WTC11 (cell line): ENCODE results near the gene SLC11A2. TPM values are rescaled to one million over a fixed set of nuclear protein-coding genes. Genes with fewer than 3 reads are reported as not detected.

Experiments used
- ATAC-seq: fragments of 200-7000 bp; cut with Tn5 transposase; 2 replicates; pipeline ENCODE4 v1.10.0; 2021; ENCODE audit warnings: mild to moderate bottlenecking, moderate library complexity
- CTCF ChIA-PET: fragments of 300-600 bp; sonication (Branson Sonifier 250); formaldehyde crosslinking; loops from one replicate; lab custom pipeline; 2021; ENCODE audit warnings: antibody characterized with exemption; lab: Charles Lee
- POLR2A ChIA-PET: fragments of 350-600 bp; sonication (Branson Sonifier 250); formaldehyde crosslinking; loops from one replicate; lab custom pipeline; 2021; ENCODE audit warnings: antibody characterized with exemption; lab: Charles Lee
- DNase-seq: peaks from one replicate; pipeline ENCODE4 v3.0.0; 2021; ENCODE audit warnings: low spot score
- H3K27ac Mint-ChIP-seq: 2 replicates; pipeline ENCODE4 v1.8.0; 2021; ENCODE audit warnings: mixed read lengths
- H3K27me3 Mint-ChIP-seq: 2 replicates; pipeline ENCODE4 v1.8.0; 2021; ENCODE audit warnings: low read depth, mild to moderate bottlenecking, moderate library complexity, mixed read lengths
- H3K36me3 Mint-ChIP-seq: 2 replicates; pipeline ENCODE4 v1.8.0; 2021; ENCODE audit warnings: mixed read lengths
- H3K4me1 Mint-ChIP-seq: 2 replicates; pipeline ENCODE4 v1.8.0; 2022; ENCODE audit warnings: mixed read lengths
- H3K4me3 Mint-ChIP-seq: 2 replicates; pipeline ENCODE4 v1.8.0; 2021; ENCODE audit warnings: mild to moderate bottlenecking, moderate library complexity, mixed read lengths
- H3K9me3 Mint-ChIP-seq: 2 replicates; pipeline ENCODE4 v1.8.0; 2021; ENCODE audit warnings: mixed read lengths
- AR ChIP-seq: fragments of 250-450 bp; sonication (Bioruptor Pico); IDR thresholded peaks from 2 replicates; pipeline ENCODE4 v1.9.0; 2021; ENCODE audit warnings: mild to moderate bottlenecking
- CREB1 ChIP-seq: sonication (generic); formaldehyde crosslinking; IDR thresholded peaks from 2 replicates; pipeline ENCODE4 v1.8.0; 2023; ENCODE audit warnings: mild to moderate bottlenecking, missing genetic modification reagents
- E2F5 ChIP-seq: sonication (generic); formaldehyde crosslinking; IDR thresholded peaks from 2 replicates; pipeline ENCODE4 v1.8.1; 2022; ENCODE audit warnings: mild to moderate bottlenecking, moderate library complexity, missing genetic modification reagents
- EMX1 ChIP-seq: fragments of 250-450 bp; sonication (Bioruptor Pico); IDR thresholded peaks from 2 replicates; pipeline ENCODE4 v1.8.0; 2021; ENCODE audit warnings: mild to moderate bottlenecking
- FOXP1 ChIP-seq: sonication (generic); formaldehyde crosslinking; IDR thresholded peaks from 2 replicates; pipeline ENCODE4 v1.8.0; 2022; ENCODE audit warnings: missing genetic modification reagents, mild to moderate bottlenecking, moderate library complexity, borderline replicate concordance
- FOXP4 ChIP-seq: sonication (generic); formaldehyde crosslinking; IDR thresholded peaks from 2 replicates; pipeline ENCODE4 v1.8.0; 2022; ENCODE audit warnings: mild to moderate bottlenecking, missing genetic modification reagents
- GABPB1 ChIP-seq: sonication (generic); formaldehyde crosslinking; IDR thresholded peaks from 2 replicates; pipeline ENCODE4 v1.8.1; 2023; ENCODE audit warnings: mild to moderate bottlenecking, missing genetic modification reagents
- IRF1 ChIP-seq: sonication (generic); formaldehyde crosslinking; IDR thresholded peaks from 2 replicates; pipeline ENCODE4 v1.8.0; 2023; ENCODE audit warnings: missing genetic modification reagents
- MAX ChIP-seq: sonication (generic); formaldehyde crosslinking; IDR thresholded peaks from 2 replicates; pipeline ENCODE4 v1.8.0; 2022; ENCODE audit warnings: mild to moderate bottlenecking, missing genetic modification reagents
- MXD4 ChIP-seq: fragments of 250-450 bp; sonication (Bioruptor Pico); IDR thresholded peaks from 2 replicates; pipeline ENCODE4 v1.8.0; 2021; ENCODE audit warnings: mild to moderate bottlenecking, moderate library complexity, borderline replicate concordance
- NFATC4 ChIP-seq: fragments of 250-450 bp; sonication (Bioruptor Pico); IDR thresholded peaks from 2 replicates; pipeline ENCODE4 v1.9.0; 2021; ENCODE audit warnings: mild to moderate bottlenecking
- PRDM15 ChIP-seq: sonication (generic); formaldehyde crosslinking; IDR thresholded peaks from 2 replicates; pipeline ENCODE4 v1.8.0; 2022; ENCODE audit warnings: missing genetic modification reagents
- PRRX2 ChIP-seq: fragments of 250-450 bp; sonication (Bioruptor Pico); IDR thresholded peaks from 2 replicates; pipeline ENCODE4 v1.8.0; 2021; ENCODE audit warnings: mild to moderate bottlenecking
- RELA ChIP-seq: sonication (generic); formaldehyde crosslinking; IDR thresholded peaks from 2 replicates; pipeline ENCODE4 v1.8.1; 2022; ENCODE audit warnings: missing genetic modification reagents, mild to moderate bottlenecking, borderline replicate concordance
- SOX15 ChIP-seq: fragments of 250-450 bp; sonication (Bioruptor Pico); IDR thresholded peaks from 2 replicates; pipeline ENCODE4 v1.9.0; 2021; ENCODE audit warnings: mild to moderate bottlenecking
- SP1 ChIP-seq: sonication (generic); formaldehyde crosslinking; conservative IDR thresholded peaks from 2 replicates; pipeline ENCODE4 v1.8.1; 2022; ENCODE audit warnings: missing genetic modification reagents
- TEAD1 ChIP-seq: sonication (generic); formaldehyde crosslinking; IDR thresholded peaks from 2 replicates; pipeline ENCODE4 v1.8.0; 2022; ENCODE audit warnings: mild to moderate bottlenecking, missing genetic modification reagents
- ZNF121 ChIP-seq: sonication (generic); formaldehyde crosslinking; IDR thresholded peaks from 2 replicates; pipeline ENCODE4 v1.8.0; 2023; ENCODE audit warnings: missing genetic modification reagents
- ZNF396 ChIP-seq: fragments of 250-450 bp; sonication (Bioruptor Pico); IDR thresholded peaks from 2 replicates; pipeline ENCODE4 v1.8.0; 2021; ENCODE audit warnings: mild to moderate bottlenecking, moderate library complexity, borderline replicate concordance
- ZNF416 ChIP-seq: fragments of 250-450 bp; sonication (Bioruptor Pico); IDR thresholded peaks from 2 replicates; pipeline ENCODE4 v1.9.0; 2021; ENCODE audit warnings: mild to moderate bottlenecking, inconsistent platforms
- total RNA-seq: library from RNA; stranded (reverse); gene quantifications from 3 replicates; pipeline ENCODE4 v1.2.3, GENCODE V29; 2021

Gene SLC11A2
- total RNA-seq, 1 experiment from 2014 or later: 58.0 TPM

GRCh38 chr12:51008329-51009055, 17.7 kb downstream of the SLC11A2 start:
- ChIA-PET CTCF (interaction anchor here (1.1 to 2.5 kb wide), 2 partner anchors 19 to 22 kb away, joined by 4 to 19 read pairs; partner anchors contain the start of gene SLC11A2), POLR2A (interaction anchor here (1.6 kb wide), 1 partner anchor 18 kb away, joined by 7 read pairs; the partner anchor contains the start of gene SLC11A2)
- H3K4me3 Mint-ChIP-seq: no peak overlapping the region; the same call in 1 of the 2 replicates
- peak overlapping the region; percentile 48 for H3K27ac Mint-ChIP-seq
- H3K36me3 Mint-ChIP-seq: peaks cover 46% of the 10 kb centered on the region
- peaks cover 46% of the 10 kb centered on the region for H3K4me1 Mint-ChIP-seq
- DNase-seq (no peak), ATAC-seq (no peak)
- no peaks in the 10 kb centered on the region for H3K9me3 Mint-ChIP-seq
- TF ChIP-seq AR (CRISPR knock-in tag) (no peak), TEAD1 (CRISPR knock-in tag) (no peak), ZNF416 (CRISPR knock-in tag) (no peak), PRDM15 (CRISPR knock-in tag) (no peak), IRF1 (CRISPR knock-in tag) (no peak), SP1 (CRISPR knock-in tag) (no peak), ZNF121 (no peak), CREB1 (CRISPR knock-in tag) (no peak), GABPB1 (CRISPR knock-in tag) (no peak)
- no peaks in the 10 kb centered on the region for H3K27me3 Mint-ChIP-seq

- Mint-ChIP-seq H3K4me3 (peak overlapping the region; percentile 34), H3K27me3 (no peaks in the 10 kb centered on the region), H3K4me1 (peaks cover 38% of the 10 kb centered on the region), H3K9me3 (no peaks in the 10 kb centered on the region), H3K27ac (peak overlapping the region; percentile 95), H3K36me3 (peaks cover 50% of the 10 kb centered on the region)
- DNase-seq (no peak), ATAC-seq (peak; percentile 72)
- CTCF ChIA-PET: interaction anchor here (1.0 to 3.5 kb wide), 3 partner anchors 19 to 336 kb away, joined by 3 to 30 read pairs (median 3); partner anchors contain the start of gene SLC11A2
- POLR2A ChIA-PET: interaction anchor here (1.1 to 1.3 kb wide), 2 partner anchors 21 to 22 kb away, joined by 4 to 6 read pairs; partner anchors contain the start of gene SLC11A2
- no peak for TF ChIP-seq TEAD1 (CRISPR knock-in tag)
- no peak for TF ChIP-seq ZNF121
- no peak for TF ChIP-seq MAX
- no peak for TF ChIP-seq ZNF396 (CRISPR knock-in tag)
- TF ChIP-seq SOX15 (CRISPR knock-in tag): no peak
- no peak for TF ChIP-seq E2F5 (CRISPR knock-in tag)
- TF ChIP-seq FOXP1 (CRISPR knock-in tag): no peak
- no peak for TF ChIP-seq EMX1 (CRISPR knock-in tag)
- TF ChIP-seq NFATC4 (CRISPR knock-in tag): no peak
- TF ChIP-seq MXD4: no peak
- TF ChIP-seq AR (CRISPR knock-in tag): no peak
- TF ChIP-seq RELA (CRISPR knock-in tag): no peak
- no peak for TF ChIP-seq PRRX2 (CRISPR knock-in tag)
- TF ChIP-seq FOXP4 (CRISPR knock-in tag): no peak
Observed at GRCh38 chr12:51005671-51006070, 20.5 kb downstream of the SLC11A2 start.
